Measurements from ENCODE around the gene PCBP3. TPM values are rescaled to one million over a fixed set of nuclear protein-coding genes. Genes with fewer than 3 reads are reported as not detected.
A peak's percentile ranks its signal among the peaks of the same experiment; 100 is the strongest.

Gene PCBP3
- total RNA-seq, 1 experiment from 2014 or later: not detected

DNA sequence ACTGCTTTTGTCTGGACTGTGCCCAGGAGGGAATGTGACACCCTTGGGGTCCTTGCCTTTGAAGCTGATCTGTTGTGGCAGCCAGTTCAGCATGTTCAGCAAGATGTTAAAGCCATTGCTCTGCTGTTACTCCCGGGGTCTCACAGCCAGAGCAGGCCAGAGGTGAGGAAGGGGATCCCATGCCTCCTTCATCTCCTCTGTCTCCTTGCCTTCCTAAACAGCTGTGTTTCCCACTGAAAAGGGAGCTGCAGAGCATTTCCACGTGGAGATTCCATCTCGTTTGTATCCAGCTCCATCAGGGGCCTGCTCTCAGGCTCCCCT is 202.2 kb downstream of the PCBP3 start:
- in situ Hi-C loops (cut with HindIII; ENCODE audit: low pct_unique_long_range_greater_than_20kb, low sequenced_read_pairs): no loop called here
- CTCF ChIA-PET: no interaction called here

DNA sequence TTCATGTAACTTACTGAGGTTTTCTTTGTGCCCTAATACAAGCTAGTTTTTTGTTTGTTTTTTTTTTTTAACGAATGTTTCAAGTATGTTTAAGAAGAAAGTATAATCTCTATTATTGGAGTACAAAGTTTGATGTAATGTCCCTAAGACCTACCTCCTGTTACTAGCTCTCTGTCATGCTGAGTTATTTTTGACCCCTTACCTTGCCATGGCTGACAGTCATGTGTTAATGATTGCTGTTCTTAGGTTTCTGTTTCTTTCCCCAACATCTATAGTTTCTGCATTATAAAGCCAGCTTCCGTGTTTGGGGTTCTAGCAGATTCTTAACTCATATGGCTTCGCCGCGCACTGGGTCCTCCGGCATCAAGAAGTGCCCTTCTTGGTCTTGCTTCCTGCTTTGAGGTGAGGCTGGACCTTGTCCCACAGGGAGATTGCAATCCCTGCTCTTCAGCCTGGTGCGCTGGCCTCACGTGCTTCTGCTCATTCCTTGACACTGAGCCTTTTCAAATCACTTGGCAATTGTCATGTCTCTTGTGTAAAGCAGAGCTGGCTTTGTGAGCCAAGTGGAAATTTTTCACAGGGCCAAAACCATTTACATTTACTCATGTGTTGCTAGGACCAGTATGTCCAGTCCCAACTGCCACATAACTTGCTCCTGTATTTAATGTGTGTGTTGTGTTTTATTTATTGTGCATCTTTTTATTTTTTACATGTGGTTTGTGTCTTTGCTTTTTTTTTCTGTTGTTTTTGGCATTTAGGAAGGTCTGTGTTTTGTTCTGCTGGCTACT is 203.0 kb downstream of the PCBP3 start:
- in situ Hi-C loops (cut with HindIII; ENCODE audit: low pct_unique_long_range_greater_than_20kb, low sequenced_read_pairs): no loop called here
- no peaks in the 10 kb centered on the region for H3K36me3 ChIP-seq (ENCODE audit: control insufficient read depth, insufficient read depth, low read length)
- ATAC-seq: no peak
- BruUV-seq (replicated peaks): no TSS peak
- H3K9me3 ChIP-seq (ENCODE audit: control insufficient read depth, insufficient read depth, low read depth, low read length): no peaks in the 10 kb centered on the region
- ChIA-PET CTCF (no interaction called here), POLR2A (interaction anchor here (0.6 kb wide), 1 partner anchor 15 kb away, joined by 4 read pairs; no protein-coding TSS in a partner anchor)
- intact Hi-C loops (cut with micrococcal nuclease; ENCODE audit: unreplicated experiment): no loop called here
- H3K27me3 ChIP-seq (ENCODE audit: control insufficient read depth, insufficient read depth, low read length): peaks cover 5% of the 10 kb centered on the region
- no peak overlapping the region for H3K27ac ChIP-seq (ENCODE audit: low read length)
- no peak for DNase-seq (ENCODE audit: low read depth, low spot score)
- H3K4me3 ChIP-seq (ENCODE audit: low read depth in 2 of 2, low read length in 2 of 2): no peak overlapping the region
- TF ChIP-seq POLR2AphosphoS5 (IDR thresholded peaks at IDR 0.05; ENCODE audit: low read depth, low read length) (no peak), SIN3A (IDR thresholded peaks at IDR 0.05; ENCODE audit: borderline replicate concordance, insufficient read depth, low read depth, low read length) (no peak), TCF7L2 (IDR thresholded peaks at IDR 0.05; ENCODE audit: low read depth, low read length) (no peak)
- TF ChIP-seq, protein P1, sequence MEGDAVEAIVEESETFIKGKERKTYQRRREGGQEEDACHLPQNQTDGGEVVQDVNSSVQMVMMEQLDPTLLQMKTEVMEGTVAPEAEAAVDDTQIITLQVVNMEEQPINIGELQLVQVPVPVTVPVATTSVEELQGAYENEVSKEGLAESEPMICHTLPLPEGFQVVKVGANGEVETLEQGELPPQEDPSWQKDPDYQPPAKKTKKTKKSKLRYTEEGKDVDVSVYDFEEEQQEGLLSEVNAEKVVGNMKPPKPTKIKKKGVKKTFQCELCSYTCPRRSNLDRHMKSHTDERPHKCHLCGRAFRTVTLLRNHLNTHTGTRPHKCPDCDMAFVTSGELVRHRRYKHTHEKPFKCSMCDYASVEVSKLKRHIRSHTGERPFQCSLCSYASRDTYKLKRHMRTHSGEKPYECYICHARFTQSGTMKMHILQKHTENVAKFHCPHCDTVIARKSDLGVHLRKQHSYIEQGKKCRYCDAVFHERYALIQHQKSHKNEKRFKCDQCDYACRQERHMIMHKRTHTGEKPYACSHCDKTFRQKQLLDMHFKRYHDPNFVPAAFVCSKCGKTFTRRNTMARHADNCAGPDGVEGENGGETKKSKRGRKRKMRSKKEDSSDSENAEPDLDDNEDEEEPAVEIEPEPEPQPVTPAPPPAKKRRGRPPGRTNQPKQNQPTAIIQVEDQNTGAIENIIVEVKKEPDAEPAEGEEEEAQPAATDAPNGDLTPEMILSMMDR (IDR thresholded peaks at IDR 0.05): no peak
- TF ChIP-seq, protein P2, sequence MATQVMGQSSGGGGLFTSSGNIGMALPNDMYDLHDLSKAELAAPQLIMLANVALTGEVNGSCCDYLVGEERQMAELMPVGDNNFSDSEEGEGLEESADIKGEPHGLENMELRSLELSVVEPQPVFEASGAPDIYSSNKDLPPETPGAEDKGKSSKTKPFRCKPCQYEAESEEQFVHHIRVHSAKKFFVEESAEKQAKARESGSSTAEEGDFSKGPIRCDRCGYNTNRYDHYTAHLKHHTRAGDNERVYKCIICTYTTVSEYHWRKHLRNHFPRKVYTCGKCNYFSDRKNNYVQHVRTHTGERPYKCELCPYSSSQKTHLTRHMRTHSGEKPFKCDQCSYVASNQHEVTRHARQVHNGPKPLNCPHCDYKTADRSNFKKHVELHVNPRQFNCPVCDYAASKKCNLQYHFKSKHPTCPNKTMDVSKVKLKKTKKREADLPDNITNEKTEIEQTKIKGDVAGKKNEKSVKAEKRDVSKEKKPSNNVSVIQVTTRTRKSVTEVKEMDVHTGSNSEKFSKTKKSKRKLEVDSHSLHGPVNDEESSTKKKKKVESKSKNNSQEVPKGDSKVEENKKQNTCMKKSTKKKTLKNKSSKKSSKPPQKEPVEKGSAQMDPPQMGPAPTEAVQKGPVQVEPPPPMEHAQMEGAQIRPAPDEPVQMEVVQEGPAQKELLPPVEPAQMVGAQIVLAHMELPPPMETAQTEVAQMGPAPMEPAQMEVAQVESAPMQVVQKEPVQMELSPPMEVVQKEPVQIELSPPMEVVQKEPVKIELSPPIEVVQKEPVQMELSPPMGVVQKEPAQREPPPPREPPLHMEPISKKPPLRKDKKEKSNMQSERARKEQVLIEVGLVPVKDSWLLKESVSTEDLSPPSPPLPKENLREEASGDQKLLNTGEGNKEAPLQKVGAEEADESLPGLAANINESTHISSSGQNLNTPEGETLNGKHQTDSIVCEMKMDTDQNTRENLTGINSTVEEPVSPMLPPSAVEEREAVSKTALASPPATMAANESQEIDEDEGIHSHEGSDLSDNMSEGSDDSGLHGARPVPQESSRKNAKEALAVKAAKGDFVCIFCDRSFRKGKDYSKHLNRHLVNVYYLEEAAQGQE (IDR thresholded peaks at IDR 0.05; ENCODE audit: insufficient read depth in 1 of 2, low read depth in 2 of 2, low read length in 1 of 2): no peak
- H3K4me1 ChIP-seq (ENCODE audit: control insufficient read depth, insufficient read depth, low read length): no peaks in the 10 kb centered on the region

More for the DNA sequence above, 202.2 kb downstream of the PCBP3 start:
- H3K4me1 ChIP-seq (ENCODE audit: control insufficient read depth, insufficient read depth, low read length): no peaks in the 10 kb centered on the region
- POLR2A ChIA-PET: interaction anchor here (0.6 kb wide), 1 partner anchor 15 kb away, joined by 4 read pairs; no protein-coding TSS in a partner anchor
- intact Hi-C loops (cut with micrococcal nuclease; ENCODE audit: unreplicated experiment): no loop called here
- DNase-seq (ENCODE audit: low read depth, low spot score): no peak
- BruUV-seq (replicated peaks): no TSS peak
- H3K9me3 ChIP-seq (ENCODE audit: control insufficient read depth, insufficient read depth, low read depth, low read length): no peaks in the 10 kb centered on the region; the same call in 1 of the 2 replicates
- H3K4me3 ChIP-seq (ENCODE audit: low read depth in 2 of 2, low read length in 2 of 2): no peak overlapping the region
- H3K36me3 ChIP-seq (ENCODE audit: control insufficient read depth, insufficient read depth, low read length): no peaks in the 10 kb centered on the region
- H3K27me3 ChIP-seq (ENCODE audit: control insufficient read depth, insufficient read depth, low read length): peaks cover 5% of the 10 kb centered on the region; the same call in 1 of the 2 replicates
- no peak for ATAC-seq
- TF ChIP-seq POLR2AphosphoS5 (IDR thresholded peaks at IDR 0.05; ENCODE audit: low read depth, low read length) (no peak), SIN3A (IDR thresholded peaks at IDR 0.05; ENCODE audit: borderline replicate concordance, insufficient read depth, low read depth, low read length) (no peak)
- no peak overlapping the region for H3K27ac ChIP-seq (ENCODE audit: low read length)

DNA sequence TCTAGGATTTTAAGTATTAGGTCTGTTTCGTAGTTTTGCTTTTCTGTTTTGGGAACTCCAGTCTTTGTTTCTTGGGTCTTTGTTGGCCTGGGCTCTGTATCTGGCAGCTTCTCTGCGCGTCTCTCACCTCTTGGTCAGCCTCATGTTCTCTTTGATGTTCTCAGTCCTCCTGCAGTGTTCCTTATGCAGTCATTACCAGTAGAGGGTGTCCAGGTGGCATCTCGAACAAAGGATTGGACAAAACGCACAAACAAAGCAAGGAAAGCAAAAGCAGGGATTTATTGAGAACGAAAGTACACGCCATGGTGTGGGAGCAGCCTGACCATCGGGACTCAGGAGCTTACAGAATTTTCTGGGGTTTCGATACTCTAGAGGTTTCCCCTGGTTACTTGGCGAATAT is 204.3 kb downstream of the PCBP3 start:
- no peak for TF ChIP-seq TCF7L2 (IDR thresholded peaks at IDR 0.05; ENCODE audit: low read depth, low read length)
- TF ChIP-seq, protein P1 (IDR thresholded peaks at IDR 0.05): no peak; the same call in 1 of the 2 replicates
- TF ChIP-seq, protein P2 (IDR thresholded peaks at IDR 0.05; ENCODE audit: insufficient read depth in 1 of 2, low read depth in 2 of 2, low read length in 1 of 2): no peak
- no peak for TF ChIP-seq POLR2AphosphoS5 (IDR thresholded peaks at IDR 0.05; ENCODE audit: low read depth, low read length)
- TF ChIP-seq SIN3A (IDR thresholded peaks at IDR 0.05; ENCODE audit: borderline replicate concordance, insufficient read depth, low read depth, low read length): no peak
- intact Hi-C loops (cut with micrococcal nuclease; ENCODE audit: unreplicated experiment): no loop called here
- no TSS peak for BruUV-seq (replicated peaks)
- H3K27ac ChIP-seq (ENCODE audit: low read length): no peak overlapping the region
- POLR2A ChIA-PET: no interaction called here
- DNase-seq (ENCODE audit: low read depth, low spot score) (no peak), ATAC-seq (peak; percentile 56; the same call in 1 of the 2 replicates)
- no peak overlapping the region for H3K4me3 ChIP-seq (ENCODE audit: low read depth in 2 of 2, low read length in 2 of 2)
- H3K36me3 ChIP-seq (ENCODE audit: control insufficient read depth, insufficient read depth, low read length): no peaks in the 10 kb centered on the region
- peaks cover 7% of the 10 kb centered on the region for H3K27me3 ChIP-seq (ENCODE audit: control insufficient read depth, insufficient read depth, low read length)
- no peaks in the 10 kb centered on the region for H3K9me3 ChIP-seq (ENCODE audit: control insufficient read depth, insufficient read depth, low read depth, low read length)
- CTCF ChIA-PET: interaction anchor here (0.6 kb wide), 1 partner anchor 54 kb away, joined by 3 read pairs; no protein-coding TSS in a partner anchor
- in situ Hi-C loops (cut with HindIII; ENCODE audit: low pct_unique_long_range_greater_than_20kb, low sequenced_read_pairs): no loop called here
- H3K4me1 ChIP-seq (ENCODE audit: control insufficient read depth, insufficient read depth, low read length): no peaks in the 10 kb centered on the region

All from Panc1 (cell line).